ENCODE data around the gene YEATS4.

Gene YEATS4

GRCh38 chr12:69383074-69383473 lies 23.5 kb downstream of the YEATS4 start:
- no peak overlapping the region for H3K23ac ChIP-seq (ENCODE audit: low read depth, low read length, poor library complexity)
- H3K27ac ChIP-seq (replicated peaks; ENCODE audit: low read length), result no peak overlapping the region
- no peak overlapping the region for H3K14ac ChIP-seq (ENCODE audit: low read length)
- no peak overlapping the region for H4K91ac ChIP-seq (ENCODE audit: low read depth, low read length, poor library complexity)
- H2BK120ac ChIP-seq (ENCODE audit: low read depth, low read length), result no peak overlapping the region
- H3K4me2 ChIP-seq (ENCODE audit: insufficient read depth, low read length, poor library complexity, severe bottlenecking), result no peak overlapping the region
- no peak overlapping the region for H2BK5ac ChIP-seq (ENCODE audit: low read length)
- no peak overlapping the region for H3K18ac ChIP-seq (ENCODE audit: low read length)
- no peak overlapping the region for H2BK15ac ChIP-seq (ENCODE audit: low read length)
- H3K36me3 ChIP-seq (replicated peaks in 1 of 2; ENCODE audit: control insufficient read depth in 2 of 2, insufficient read depth in 2 of 2, low read length in 2 of 2), result peaks cover 3 to 62% of the 10 kb centered on the region in 2 donors
- H2AFZ ChIP-seq (ENCODE audit: low read length), result no peak overlapping the region
- DNase-seq (ENCODE audit: low spot score), result no peak
- H3K27me3 ChIP-seq (ENCODE audit: control insufficient read depth in 3 of 3, insufficient read depth in 3 of 3, low read depth in 1 of 3, low read length in 3 of 3), result no peaks in the 10 kb centered on the region
- H2BK12ac ChIP-seq (ENCODE audit: low read length), result no peak overlapping the region
- H3K4me3 ChIP-seq (ENCODE audit: low read length in 2 of 2), result no peak overlapping the region
- H3K4me1 ChIP-seq (ENCODE audit: control insufficient read depth in 2 of 2, insufficient read depth in 1 of 2, low read depth in 1 of 2, low read length in 2 of 2), result no peaks in the 10 kb centered on the region
- no peak overlapping the region for H3K9ac ChIP-seq (ENCODE audit: low read depth, low read length, poor library complexity)
- peaks cover 0 to 2% of the 10 kb centered on the region in 2 donors for H3K9me3 ChIP-seq (replicated peaks in 1 of 2; ENCODE audit: control insufficient read depth in 2 of 2, insufficient read depth in 1 of 2, low read depth in 1 of 2, low read length in 2 of 2)
- no CpG with 5 or more reads among the region's 1 CpG for WGBS, 2 donors (ENCODE audit: extremely low coverage in 2 of 2, insufficient read length in 2 of 2, insufficient replicate concordance in 1 of 2)
- H3K4ac ChIP-seq (ENCODE audit: low read length), result no peak overlapping the region
- H3K79me1 ChIP-seq (ENCODE audit: low read depth, low read length), result no peaks in the 10 kb centered on the region
- no peak overlapping the region for H4K8ac ChIP-seq (ENCODE audit: low read depth, low read length)
- H2AK5ac ChIP-seq (ENCODE audit: low read depth, low read length), result no peak overlapping the region

- no peaks in the 10 kb centered on the region for H3K4me1 ChIP-seq (ENCODE audit: control insufficient read depth in 2 of 2, insufficient read depth in 1 of 2, low read depth in 1 of 2, low read length in 2 of 2)
- no peak overlapping the region for H2AFZ ChIP-seq (ENCODE audit: low read length)
- H3K36me3 ChIP-seq (replicated peaks in 1 of 2; ENCODE audit: control insufficient read depth in 2 of 2, insufficient read depth in 2 of 2, low read length in 2 of 2), result peaks cover 3 to 58% of the 10 kb centered on the region in 2 donors
- H4K8ac ChIP-seq (ENCODE audit: low read depth, low read length), result no peak overlapping the region
- no peaks in the 10 kb centered on the region for H3K9me3 ChIP-seq (replicated peaks in 1 of 2; ENCODE audit: control insufficient read depth in 2 of 2, insufficient read depth in 1 of 2, low read depth in 1 of 2, low read length in 2 of 2)
- H2BK5ac ChIP-seq (ENCODE audit: low read length), result no peak overlapping the region
- no peak overlapping the region for H3K18ac ChIP-seq (ENCODE audit: low read length)
- no peak overlapping the region for H4K91ac ChIP-seq (ENCODE audit: low read depth, low read length, poor library complexity)
- no peak overlapping the region for H2BK12ac ChIP-seq (ENCODE audit: low read length)
- H3K23ac ChIP-seq (ENCODE audit: low read depth, low read length, poor library complexity), result no peak overlapping the region
- H2BK120ac ChIP-seq (ENCODE audit: low read depth, low read length), result no peak overlapping the region
- H3K9ac ChIP-seq (ENCODE audit: low read depth, low read length, poor library complexity), result no peak overlapping the region
- no peaks in the 10 kb centered on the region for H3K79me1 ChIP-seq (ENCODE audit: low read depth, low read length)
- no peak for DNase-seq (ENCODE audit: low spot score)
- no peak overlapping the region for H3K4me3 ChIP-seq (ENCODE audit: low read length in 2 of 2)
- no peak overlapping the region for H2BK15ac ChIP-seq (ENCODE audit: low read length)
- no peak overlapping the region for H3K27ac ChIP-seq (replicated peaks; ENCODE audit: low read length)
- WGBS, 2 donors (ENCODE audit: extremely low coverage in 2 of 2, insufficient read length in 2 of 2, insufficient replicate concordance in 1 of 2), result no CpG with 5 or more reads among the region's 3 CpGs
- H3K4ac ChIP-seq (ENCODE audit: low read length), result no peak overlapping the region
- no peak overlapping the region for H3K4me2 ChIP-seq (ENCODE audit: insufficient read depth, low read length, poor library complexity, severe bottlenecking)
- no peaks in the 10 kb centered on the region for H3K27me3 ChIP-seq (ENCODE audit: control insufficient read depth in 3 of 3, insufficient read depth in 3 of 3, low read depth in 1 of 3, low read length in 3 of 3)
- no peak overlapping the region for H3K14ac ChIP-seq (ENCODE audit: low read length)
- H2AK5ac ChIP-seq (ENCODE audit: low read depth, low read length), result no peak overlapping the region
Observed at GRCh38 chr12:69385038-69385437, 25.5 kb downstream of the YEATS4 start.

GRCh38 chr12:69386921-69387320 lies 27.4 kb downstream of the YEATS4 start:
- Histone ChIP-seq H3K27ac (replicated peaks; ENCODE audit: low read length) (no peak overlapping the region), H2BK5ac (ENCODE audit: low read length) (no peak overlapping the region), H4K91ac (ENCODE audit: low read depth, low read length, poor library complexity) (no peak overlapping the region), H2AK5ac (ENCODE audit: low read depth, low read length) (no peak overlapping the region), H3K14ac (ENCODE audit: low read length) (no peak overlapping the region), H3K9ac (ENCODE audit: low read depth, low read length, poor library complexity) (no peak overlapping the region), H3K79me1 (ENCODE audit: low read depth, low read length) (no peaks in the 10 kb centered on the region), H3K4me3 (ENCODE audit: low read length in 2 of 2) (no peak overlapping the region), H3K23ac (ENCODE audit: low read depth, low read length, poor library complexity) (no peak overlapping the region), H3K4me2 (ENCODE audit: insufficient read depth, low read length, poor library complexity, severe bottlenecking) (no peak overlapping the region), H3K27me3 (ENCODE audit: control insufficient read depth in 3 of 3, insufficient read depth in 3 of 3, low read depth in 1 of 3, low read length in 3 of 3) (no peaks in the 10 kb centered on the region), H3K9me3 (replicated peaks in 1 of 2; ENCODE audit: control insufficient read depth in 2 of 2, insufficient read depth in 1 of 2, low read depth in 1 of 2, low read length in 2 of 2) (no peaks in the 10 kb centered on the region), H2BK120ac (ENCODE audit: low read depth, low read length) (no peak overlapping the region), H4K8ac (ENCODE audit: low read depth, low read length) (no peak overlapping the region), H2AFZ (ENCODE audit: low read length) (no peak overlapping the region), H2BK12ac (ENCODE audit: low read length) (no peak overlapping the region), H3K18ac (ENCODE audit: low read length) (no peak overlapping the region), H3K36me3 (replicated peaks in 1 of 2; ENCODE audit: control insufficient read depth in 2 of 2, insufficient read depth in 2 of 2, low read length in 2 of 2) (peaks cover 3 to 66% of the 10 kb centered on the region in 2 donors), H3K4me1 (ENCODE audit: control insufficient read depth in 2 of 2, insufficient read depth in 1 of 2, low read depth in 1 of 2, low read length in 2 of 2) (no peaks in the 10 kb centered on the region), H2BK15ac (ENCODE audit: low read length) (no peak overlapping the region), H3K4ac (ENCODE audit: low read length) (no peak overlapping the region)
- no peak for DNase-seq (ENCODE audit: low spot score)
- WGBS, 2 donors (ENCODE audit: extremely low coverage in 2 of 2, insufficient read length in 2 of 2, insufficient replicate concordance in 1 of 2), result no CpG with 5 or more reads among the region's 2 CpGs

GRCh38 chr12:69388371-69388770 lies 28.8 kb downstream of the YEATS4 start:
- H3K14ac ChIP-seq (ENCODE audit: low read length), result no peak overlapping the region
- no peak overlapping the region for H3K23ac ChIP-seq (ENCODE audit: low read depth, low read length, poor library complexity)
- no peak overlapping the region for H3K18ac ChIP-seq (ENCODE audit: low read length)
- peaks cover 3 to 64% of the 10 kb centered on the region in 2 donors for H3K36me3 ChIP-seq (replicated peaks in 1 of 2; ENCODE audit: control insufficient read depth in 2 of 2, insufficient read depth in 2 of 2, low read length in 2 of 2)
- no peak overlapping the region for H2BK12ac ChIP-seq (ENCODE audit: low read length)
- H3K4me3 ChIP-seq (ENCODE audit: low read length in 2 of 2), result no peak overlapping the region
- no peak overlapping the region for H3K9ac ChIP-seq (ENCODE audit: low read depth, low read length, poor library complexity)
- no peaks in the 10 kb centered on the region for H3K9me3 ChIP-seq (replicated peaks in 1 of 2; ENCODE audit: control insufficient read depth in 2 of 2, insufficient read depth in 1 of 2, low read depth in 1 of 2, low read length in 2 of 2)
- no CpG with 5 or more reads among the region's 1 CpG for WGBS, 2 donors (ENCODE audit: extremely low coverage in 2 of 2, insufficient read length in 2 of 2, insufficient replicate concordance in 1 of 2)
- H3K27ac ChIP-seq (replicated peaks; ENCODE audit: low read length), result no peak overlapping the region
- no peaks in the 10 kb centered on the region for H3K79me1 ChIP-seq (ENCODE audit: low read depth, low read length)
- H2AFZ ChIP-seq (ENCODE audit: low read length), result no peak overlapping the region
- H3K27me3 ChIP-seq (ENCODE audit: control insufficient read depth in 3 of 3, insufficient read depth in 3 of 3, low read depth in 1 of 3, low read length in 3 of 3), result no peaks in the 10 kb centered on the region
- no peak overlapping the region for H2BK15ac ChIP-seq (ENCODE audit: low read length)
- no peak overlapping the region for H3K4me2 ChIP-seq (ENCODE audit: insufficient read depth, low read length, poor library complexity, severe bottlenecking)
- no peak overlapping the region for H3K4ac ChIP-seq (ENCODE audit: low read length)
- H2AK5ac ChIP-seq (ENCODE audit: low read depth, low read length), result no peak overlapping the region
- H2BK5ac ChIP-seq (ENCODE audit: low read length), result no peak overlapping the region
- no peaks in the 10 kb centered on the region for H3K4me1 ChIP-seq (ENCODE audit: control insufficient read depth in 2 of 2, insufficient read depth in 1 of 2, low read depth in 1 of 2, low read length in 2 of 2)
- no peak overlapping the region for H4K91ac ChIP-seq (ENCODE audit: low read depth, low read length, poor library complexity)
- no peak for DNase-seq (ENCODE audit: low spot score)
- H2BK120ac ChIP-seq (ENCODE audit: low read depth, low read length), result no peak overlapping the region
- no peak overlapping the region for H4K8ac ChIP-seq (ENCODE audit: low read depth, low read length)

Data from neuronal stem cell (in vitro differentiated cells).